GM12892 (cell line): ENCODE measurements around the gene SH3RF2.

Experiments used
- POLR2A ChIP-seq: IDR thresholded peaks from 2 replicates; pipeline ENCODE4 v1.6.1; 2011; ENCODE audit warnings: low read depth, low read length, control low read depth
- POLR2AphosphoS5 ChIP-seq: IDR thresholded peaks from 2 replicates; pipeline ENCODE4 v1.6.1; 2011; ENCODE audit warnings: low read depth, low read length, control low read depth
- TAF1 ChIP-seq: IDR thresholded peaks from 2 replicates; pipeline ENCODE4 v1.6.1; 2011; ENCODE audit warnings: low read depth, mild to moderate bottlenecking, control low read depth, low read length, borderline replicate concordance

- no peak for TF ChIP-seq POLR2A
- TF ChIP-seq POLR2AphosphoS5, result no peak
- no peak for TF ChIP-seq TAF1
Observed at GRCh38 chr5:145937432-145938250, 1.3 kb downstream of the SH3RF2 start.
